H1 (cell line): Measurements from ENCODE around the gene HELQ. TPM values are rescaled to one million over a fixed set of nuclear protein-coding genes. Genes with fewer than 3 reads are reported as not detected.

ENCODE experiments used
- CTCF ChIA-PET: fragments of 300-600 bp; sonication (Branson Sonifier 250); formaldehyde crosslinking; loops from one replicate; lab custom pipeline; 2021; ENCODE audit not compliant: partially characterized antibody; lab: Charles Lee
- POLR2A ChIA-PET: fragments of 300-600 bp; sonication (Branson Sonifier 250); formaldehyde crosslinking; loops from one replicate; lab custom pipeline; 2021; ENCODE audit warnings: inconsistent platforms; ENCODE audit not compliant: partially characterized antibody; lab: Charles Lee
- DNase-seq, 2 experiments: peaks; one replicate each; pipeline versions ENCODE4 v3.0.0 to v3.0.0-alpha.2; 2010 to 2022; ENCODE audit warnings: low spot score in 2 of 2, low read depth in 1 of 2, mixed read lengths in 1 of 2
- FAIRE-seq: peaks from 2 replicates; lab custom pipeline; 2011; peaks lifted over from hg19 to GRCh38; lab: Jason Lieb, UNC
- H2AFZ ChIP-seq: 2 replicates; pipeline ENCODE4 v1.8.1; 2012; ENCODE audit warnings: low read length, inconsistent platforms
- H2AK5ac ChIP-seq: 2 replicates; pipeline ENCODE4 v1.6.1; 2013; ENCODE audit warnings: low read depth, low read length
- H2BK120ac ChIP-seq: replicated peaks from 2 replicates; pipeline ENCODE3; 2013; ENCODE audit warnings: low read depth, low read length, inconsistent platforms
- H2BK12ac ChIP-seq: 2 replicates; pipeline ENCODE4 v1.6.1; 2013; ENCODE audit warnings: low read depth, low read length
- H2BK15ac ChIP-seq: 2 replicates; pipeline ENCODE4 v1.6.1; 2013; ENCODE audit warnings: low read length
- H2BK20ac ChIP-seq: 2 replicates; pipeline ENCODE4 v1.6.1; 2013; ENCODE audit warnings: low read length
- H2BK5ac ChIP-seq: 2 replicates; pipeline ENCODE4 v1.6.1; 2013; ENCODE audit warnings: low read depth, low read length
- H3K14ac ChIP-seq: 2 replicates; pipeline ENCODE4 v1.6.1; 2013; ENCODE audit warnings: inconsistent platforms; ENCODE audit not compliant: insufficient read length
- H3K18ac ChIP-seq: 2 replicates; pipeline ENCODE4 v1.6.1; 2013; ENCODE audit warnings: low read length; ENCODE audit errors: extremely low read depth
- H3K23ac ChIP-seq: 2 replicates; pipeline ENCODE4 v1.6.1; 2013; ENCODE audit warnings: inconsistent platforms; ENCODE audit not compliant: insufficient read length
- H3K23me2 ChIP-seq: 2 replicates; pipeline ENCODE4 v1.6.1; 2013; ENCODE audit warnings: low read depth, low read length
- H3K27ac ChIP-seq: 2 replicates; pipeline ENCODE4 v1.6.1; 2011; ENCODE audit warnings: low read depth, low read length, inconsistent platforms
- H3K27me3 ChIP-seq, 4 experiments: replicated peaks in 1 of 4; 1 replicate in 1 of 4; 2 replicates in 3 of 4; pipeline versions ENCODE4 v1.6.1 to v1.8.1; 2011 to 2013; ENCODE audit warnings: low read length in 3 of 4, mild to moderate bottlenecking in 3 of 4, inconsistent platforms in 2 of 4, mixed read lengths in 2 of 4, moderate library complexity in 1 of 4; ENCODE audit not compliant: control insufficient read depth in 3 of 4, insufficient read depth in 3 of 4; ENCODE audit errors: extremely low read depth in 1 of 4
- H3K36me3 ChIP-seq, 4 experiments: 2 replicates each; pipeline versions ENCODE4 v1.6.1 to v1.8.1; 2011 to 2013; ENCODE audit warnings: mild to moderate bottlenecking in 4 of 4, low read length in 3 of 4, moderate library complexity in 2 of 4, control low read depth in 1 of 4, inconsistent platforms in 1 of 4; ENCODE audit not compliant: insufficient read depth in 4 of 4, control insufficient read depth in 2 of 4
- H3K4ac ChIP-seq: replicated peaks from 2 replicates; pipeline ENCODE3; 2013; ENCODE audit warnings: low read length, low read depth, mixed read lengths, inconsistent platforms; ENCODE audit not compliant: insufficient read length
- H3K4me1 ChIP-seq, 4 experiments: replicated peaks in 1 of 4; 1 replicate in 1 of 4; 2 replicates in 3 of 4; pipeline versions ENCODE4 v1.6.1 to v1.8.1; 2011 to 2013; ENCODE audit warnings: low read length in 3 of 4, inconsistent platforms in 2 of 4, mixed read lengths in 1 of 4; ENCODE audit not compliant: insufficient read depth in 4 of 4, control insufficient read depth in 3 of 4
- H3K4me2 ChIP-seq, 2 experiments: 2 replicates each; pipeline versions ENCODE4 v1.6.1 to v1.8.1; 2011 to 2013; ENCODE audit warnings: low read depth in 2 of 2, low read length in 2 of 2, control low read depth in 1 of 2, inconsistent platforms in 1 of 2, mild to moderate bottlenecking in 1 of 2; ENCODE audit not compliant: insufficient read depth in 1 of 2
- H3K4me3 ChIP-seq, 4 experiments: fragments of 200-600, 300-600 bp in 1 of 4; sonication (generic), shearing (Covaris generic), sonication (Bioruptor Twin) in 1 of 4; 2 replicates each; pipeline versions ENCODE4 v1.5.1 to v1.8.1; 2011 to 2016; ENCODE audit warnings: low read length in 4 of 4, low read depth in 3 of 4, control low read depth in 2 of 4, inconsistent platforms in 2 of 4, mild to moderate bottlenecking in 2 of 4, mixed read lengths in 1 of 4, moderate library complexity in 1 of 4; ENCODE audit not compliant: insufficient read depth in 2 of 4; ENCODE audit errors: extremely low read depth in 1 of 4
- H3K56ac ChIP-seq: replicated peaks from 2 replicates; pipeline ENCODE3; 2013; ENCODE audit warnings: low read depth, mild to moderate bottlenecking, mixed read lengths, low read length, inconsistent platforms; ENCODE audit not compliant: insufficient read length
- H3K79me1 ChIP-seq: 2 replicates; pipeline ENCODE4 v1.6.1; 2013; ENCODE audit warnings: low read depth, low read length, control low read depth
- H3K79me2 ChIP-seq, 2 experiments: 2 replicates each; pipeline versions ENCODE4 v1.6.1 to v1.8.1; 2012 to 2013; ENCODE audit warnings: low read length in 2 of 2, mild to moderate bottlenecking in 2 of 2, inconsistent platforms in 1 of 2; ENCODE audit not compliant: insufficient read depth in 2 of 2, control insufficient read depth in 1 of 2
- H3K9ac ChIP-seq, 4 experiments: replicated peaks in 1 of 4; 1 replicate in 1 of 4; 2 replicates in 3 of 4; pipeline versions ENCODE4 v1.6.1 to v1.8.1; 2011 to 2013; ENCODE audit warnings: low read depth in 3 of 4, low read length in 3 of 4, control low read depth in 2 of 4, mild to moderate bottlenecking in 2 of 4, moderate library complexity in 2 of 4, inconsistent platforms in 1 of 4; ENCODE audit errors: extremely low read depth in 1 of 4
- H3K9me3 ChIP-seq, 2 experiments: 2 replicates each; pipeline versions ENCODE4 v1.6.1 to v1.8.1; 2012 to 2013; ENCODE audit warnings: mild to moderate bottlenecking in 2 of 2, moderate library complexity in 2 of 2, control low read depth in 1 of 2, inconsistent platforms in 1 of 2, low read depth in 1 of 2, low read length in 1 of 2, mixed read lengths in 1 of 2; ENCODE audit not compliant: insufficient read depth in 2 of 2
- H4K20me1 ChIP-seq, 2 experiments: replicated peaks in 1 of 2; 2 replicates each; pipeline versions ENCODE3 to v1.8.1; 2011 to 2013; ENCODE audit warnings: inconsistent platforms in 2 of 2, low read length in 2 of 2, mild to moderate bottlenecking in 1 of 2; ENCODE audit not compliant: insufficient read depth in 2 of 2, control insufficient read depth in 1 of 2
- H4K5ac ChIP-seq: 2 replicates; pipeline ENCODE4 v1.6.1; 2013; ENCODE audit warnings: low read length, low read depth, mixed read lengths, inconsistent platforms; ENCODE audit not compliant: insufficient read length
- H4K8ac ChIP-seq: 2 replicates; pipeline ENCODE4 v1.8.0; 2013; ENCODE audit warnings: mild to moderate bottlenecking, moderate library complexity, low read length, inconsistent platforms; ENCODE audit not compliant: insufficient read depth; ENCODE audit errors: extremely low read depth
- H4K91ac ChIP-seq: replicated peaks from 2 replicates; pipeline ENCODE3; 2013; ENCODE audit warnings: low read length, mixed read lengths, inconsistent platforms; ENCODE audit not compliant: insufficient read length
- CBX8 ChIP-seq: fragments of 300-800, 300-1000 bp; sonication (generic); IDR thresholded peaks from 2 replicates; pipeline ENCODE4 v1.7.1; 2016; ENCODE audit warnings: low read depth, low read length, borderline replicate concordance
- EGR1 ChIP-seq: IDR thresholded peaks from 2 replicates; pipeline ENCODE4 v1.6.1; 2011; ENCODE audit warnings: low read depth, low read length, borderline replicate concordance
- EZH2 ChIP-seq: fragments of 200-600 bp; sonication (generic); IDR thresholded peaks from 2 replicates; pipeline ENCODE4 v1.7.1; 2012; ENCODE audit warnings: low read depth, mild to moderate bottlenecking, moderate library complexity, low read length, inconsistent platforms; ENCODE audit not compliant: severe bottlenecking
- KDM4A ChIP-seq: IDR thresholded peaks from one replicate; pipeline ENCODE4 v1.7.1; 2012; ENCODE audit warnings: low read depth, mild to moderate bottlenecking, moderate library complexity, low read length, inconsistent platforms; ENCODE audit not compliant: severe bottlenecking
- KDM5A ChIP-seq: fragments of 200-600 bp; IDR thresholded peaks from 2 replicates; pipeline ENCODE4 v1.7.1; 2012; ENCODE audit warnings: mild to moderate bottlenecking, low read length, inconsistent platforms, mixed read lengths
- MAX ChIP-seq: IDR thresholded peaks from 2 replicates; pipeline ENCODE4 v1.6.1; 2012; ENCODE audit warnings: inconsistent platforms
- SP1 ChIP-seq: IDR thresholded peaks from 2 replicates; pipeline ENCODE4 v1.6.1; 2011; ENCODE audit warnings: low read depth, low read length
- TCF12 ChIP-seq: IDR thresholded peaks from 2 replicates; pipeline ENCODE4 v1.6.1; 2011; ENCODE audit warnings: low read depth, mild to moderate bottlenecking, low read length
- WGBS, 2 experiments: shearing (Covaris generic) in 1 of 2; methylation state at CpG; one replicate each; pipeline versions ENCODE4 v1.1.6 to v1.1.7; 2013 to 2015; ENCODE audit warnings: low lambda C conversion rate in 2 of 2, mixed read lengths in 2 of 2, inconsistent platforms in 1 of 2, low coverage in 1 of 2, missing lambda C conversion rate in 1 of 2; ENCODE audit not compliant: insufficient replicate concordance in 2 of 2, insufficient coverage in 1 of 2, insufficient read length in 1 of 2; ENCODE audit errors: extremely low coverage in 1 of 2, missing lambda C conversion rate in 1 of 2; 5-methylcytosine and 5-hydroxymethylcytosine counted together
- polyA plus RNA-seq, 7 experiments: library from polyadenylated mRNA; depleted of rRNA in 3 of 7; stranded (reverse) in 5 of 7; unstranded in 2 of 7; fragments of >200 nt in 5 of 7; fragments of 200-250 nt in 2 of 7; gene quantifications; 1 replicate in 5 of 7; 2 replicates in 1 of 7; 4 replicates in 1 of 7; pipeline versions ENCODE4 v1.2.1 to v1.2.3, GENCODE V29; 2011 to 2013; ENCODE audit warnings: missing spikeins in 2 of 7, mixed read lengths in 2 of 7
- total RNA-seq: library from RNA; stranded (reverse); fragmentation: NEBNext Ultra II Directional; extraction: Animal tissue kit (Norgen Biotek cat#: 25700); gene quantifications from 2 replicates; pipeline ENCODE4 v1.2.1, GENCODE V29; 2021

HELQ gene
- total and polyA plus RNA-seq, 2 of the 8 experiments (the other 6 are each of a cell fraction or from before 2014, with no cell fraction given), result 4.7 to 9.0 TPM

GRCh38 chr4:83456184-83456501 is 520 bp upstream of the HELQ start:
- peaks cover 0 to 32% of the 10 kb centered on the region in 2 experiments; a peak in 3 of 4 replicates for H3K79me2 ChIP-seq
- ChIA-PET CTCF (interaction anchor here (1.0 kb wide), 1 partner anchor 95 kb away, joined by 5 read pairs; no protein-coding TSS in a partner anchor), POLR2A (interaction anchor here (1.0 to 1.2 kb wide), 3 partner anchors 8 to 175 kb away, joined by 3 to 9 read pairs (median 5); no protein-coding TSS in a partner anchor)
- peaks cover 3% of the 10 kb centered on the region; the same call in 1 of the 2 replicates for H3K79me1 ChIP-seq
- no peak overlapping the region for H2BK15ac ChIP-seq
- H3K9ac ChIP-seq, result peak overlapping the region; percentile 88 to 98 (median 90)
- FAIRE-seq, result no peak
- H3K23me2 ChIP-seq, result no peaks in the 10 kb centered on the region
- H3K56ac ChIP-seq, result peak overlapping the region; percentile 9
- no peak overlapping the region; the same call in 1 of the 2 replicates for H3K18ac ChIP-seq
- 0% methylated on average over 7 of the region's 7 CpGs; no CpG with 5 or more reads in 1 of the 2 experiments for WGBS, 2 experiments
- peaks cover 0 to 3% (median 0%) of the 10 kb centered on the region in 4 experiments; a peak in 2 of 7 replicates for H3K4me1 ChIP-seq
- H4K8ac ChIP-seq, result no peak overlapping the region; the same call in 1 of the 2 replicates
- H4K20me1 ChIP-seq, result peaks cover 0 to 1% of the 10 kb centered on the region in 2 experiments
- peak overlapping the region; percentile 33 for H4K5ac ChIP-seq
- H2AK5ac ChIP-seq, result no peak overlapping the region
- DNase-seq, result no peak
- H3K4me2 ChIP-seq, result peak overlapping the region; percentile 57 to 71
- peak overlapping the region; percentile 50; the same call in 1 of the 2 replicates for H2BK12ac ChIP-seq
- H3K23ac ChIP-seq, result no peak overlapping the region
- H3K36me3 ChIP-seq, result peaks cover 0 to 39% (median 3%) of the 10 kb centered on the region in 4 experiments; a peak in 4 of 8 replicates
- no peaks in the 10 kb centered on the region for H3K9me3 ChIP-seq
- H3K4ac ChIP-seq, result no peak overlapping the region
- H3K4me3 ChIP-seq, result peak overlapping the region; percentile 85 to 99 (median 93)
- peak overlapping the region; percentile 96; the same call in 1 of the 2 replicates for H2BK5ac ChIP-seq
- TF ChIP-seq CBX8 (no peak), KDM4A (no peak), EZH2 (no peak), KDM5A (peak; percentile 17; the same call in 1 of the 2 replicates), MAX (no peak), TCF12 (no peak), SP1 (peak; percentile 5; the same call in 1 of the 2 replicates), EGR1 (no peak)
- no peak overlapping the region for H2BK20ac ChIP-seq
- H3K14ac ChIP-seq, result no peak overlapping the region
- no peak overlapping the region for H4K91ac ChIP-seq
- H3K27me3 ChIP-seq, result no peaks in the 10 kb centered on the region
- H2AFZ ChIP-seq, result peak overlapping the region; percentile 77; the same call in 1 of the 2 replicates
- H2BK120ac ChIP-seq, result no peak overlapping the region
- peak overlapping the region; percentile 91 for H3K27ac ChIP-seq
